Astrocyte of the cerebellum (primary cell): ENCODE data around the gene KCNN2.

ENCODE experiments used
- DNase-seq: peaks from one replicate; pipeline ENCODE4 v3.0.0-alpha.2; 2011; ENCODE audit warnings: low read depth
- H3K4me3 ChIP-seq: 2 replicates; pipeline ENCODE4 v1.5.1; 2011; ENCODE audit warnings: mild to moderate bottlenecking, low read depth, low read length, moderate library complexity
- in situ Hi-C: cut with HindIII; loops from 2 replicates; pipeline ENCODE4 v1.10.0; 2017; ENCODE audit warnings: low sequenced_read_pairs
- TF ChIP-seq, protein P1 (sequence below): IDR thresholded peaks from 2 replicates; pipeline ENCODE4 v1.5.1; 2012; ENCODE audit warnings: low read length, low read depth, moderate library complexity, mild to moderate bottlenecking; ENCODE audit errors: missing control alignments

KCNN2 gene

DNA sequence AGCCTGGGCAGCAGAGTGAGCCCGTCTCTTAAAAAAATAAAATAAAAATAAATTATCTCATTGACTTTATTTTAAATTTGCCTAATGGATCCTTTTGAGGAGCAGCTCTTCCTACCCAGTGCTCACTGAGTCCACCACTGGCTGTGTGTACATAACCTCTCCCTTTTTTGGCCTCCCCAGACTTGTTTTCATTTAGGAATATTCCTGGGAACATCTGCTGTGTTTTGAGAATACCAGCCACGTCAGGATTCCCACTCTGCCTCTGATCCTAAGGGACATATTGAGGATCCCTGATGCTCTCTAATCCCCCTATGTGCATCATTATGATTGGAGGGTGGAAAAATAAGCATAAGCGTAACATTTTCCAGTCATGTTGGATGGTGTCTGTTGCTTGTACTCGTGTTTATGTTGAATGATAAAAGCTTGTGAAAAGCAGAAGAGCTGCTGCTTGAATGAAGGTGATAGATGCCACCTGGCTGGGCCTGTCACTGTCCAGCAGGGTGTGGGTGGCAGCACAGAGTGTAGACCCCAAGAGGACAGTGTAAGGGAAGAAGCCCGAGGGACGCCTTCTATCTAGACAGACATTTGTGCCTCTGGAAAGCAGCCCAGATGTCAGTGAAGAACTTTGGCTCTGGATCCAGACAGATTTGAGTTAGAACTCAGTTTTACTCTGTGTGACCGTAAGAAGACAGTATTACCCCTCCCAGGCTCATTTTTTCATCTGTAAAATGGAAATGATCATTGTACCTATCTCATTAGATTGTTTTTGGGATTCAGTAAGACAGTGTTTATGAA, 15.4 kb downstream of the KCNN2 start:
- in situ Hi-C loops = no loop called here
- no peak overlapping the region for H3K4me3 ChIP-seq
- TF ChIP-seq, protein P1, sequence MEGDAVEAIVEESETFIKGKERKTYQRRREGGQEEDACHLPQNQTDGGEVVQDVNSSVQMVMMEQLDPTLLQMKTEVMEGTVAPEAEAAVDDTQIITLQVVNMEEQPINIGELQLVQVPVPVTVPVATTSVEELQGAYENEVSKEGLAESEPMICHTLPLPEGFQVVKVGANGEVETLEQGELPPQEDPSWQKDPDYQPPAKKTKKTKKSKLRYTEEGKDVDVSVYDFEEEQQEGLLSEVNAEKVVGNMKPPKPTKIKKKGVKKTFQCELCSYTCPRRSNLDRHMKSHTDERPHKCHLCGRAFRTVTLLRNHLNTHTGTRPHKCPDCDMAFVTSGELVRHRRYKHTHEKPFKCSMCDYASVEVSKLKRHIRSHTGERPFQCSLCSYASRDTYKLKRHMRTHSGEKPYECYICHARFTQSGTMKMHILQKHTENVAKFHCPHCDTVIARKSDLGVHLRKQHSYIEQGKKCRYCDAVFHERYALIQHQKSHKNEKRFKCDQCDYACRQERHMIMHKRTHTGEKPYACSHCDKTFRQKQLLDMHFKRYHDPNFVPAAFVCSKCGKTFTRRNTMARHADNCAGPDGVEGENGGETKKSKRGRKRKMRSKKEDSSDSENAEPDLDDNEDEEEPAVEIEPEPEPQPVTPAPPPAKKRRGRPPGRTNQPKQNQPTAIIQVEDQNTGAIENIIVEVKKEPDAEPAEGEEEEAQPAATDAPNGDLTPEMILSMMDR = no peak
- no peak for DNase-seq

DNA sequence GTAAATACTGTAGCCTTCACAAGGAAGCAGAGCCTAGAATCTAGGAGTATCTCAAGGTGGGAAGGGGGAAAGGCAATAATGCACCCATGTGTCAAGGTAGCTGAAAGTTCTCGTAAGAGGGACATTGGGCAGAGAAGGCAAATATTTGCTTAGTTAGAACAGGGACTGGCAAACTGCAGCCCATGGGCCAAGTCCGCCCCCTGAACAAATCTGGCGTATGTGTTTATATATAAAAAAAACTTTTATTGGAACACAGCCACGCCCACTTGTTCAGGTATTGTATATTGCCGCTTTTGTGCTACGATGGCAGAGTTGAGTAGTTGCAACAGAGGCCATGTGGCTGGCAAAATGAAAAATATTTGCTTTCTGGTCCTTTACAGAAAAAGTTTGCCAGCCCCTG, 16.1 kb downstream of the KCNN2 start:
- DNase-seq = no peak
- in situ Hi-C loops = no loop called here
- TF ChIP-seq, protein P1 = no peak
- H3K4me3 ChIP-seq = no peak overlapping the region

DNA sequence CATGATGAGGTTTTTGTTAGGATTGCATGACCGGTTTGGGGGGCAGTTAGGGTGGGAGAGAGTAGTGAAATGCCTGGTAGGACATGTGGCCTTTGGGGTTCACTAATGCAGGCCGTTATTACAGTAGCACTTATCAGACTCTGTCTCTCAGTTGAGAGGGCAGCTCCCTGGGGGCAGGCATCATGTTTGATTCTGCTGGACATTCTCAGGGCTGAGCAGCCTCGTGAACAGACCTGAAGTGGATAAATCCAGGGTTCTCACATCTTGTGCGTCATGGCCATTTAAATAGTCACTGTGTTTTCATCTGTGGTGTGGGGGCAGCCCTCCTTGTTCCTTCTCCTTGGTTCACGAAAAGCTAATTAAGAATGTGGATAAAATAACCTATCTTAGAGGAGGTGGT, 18.9 kb downstream of the KCNN2 start:
- no peak for DNase-seq
- TF ChIP-seq, protein P1 = no peak
- in situ Hi-C loops = no loop called here
- no peak overlapping the region for H3K4me3 ChIP-seq

DNA sequence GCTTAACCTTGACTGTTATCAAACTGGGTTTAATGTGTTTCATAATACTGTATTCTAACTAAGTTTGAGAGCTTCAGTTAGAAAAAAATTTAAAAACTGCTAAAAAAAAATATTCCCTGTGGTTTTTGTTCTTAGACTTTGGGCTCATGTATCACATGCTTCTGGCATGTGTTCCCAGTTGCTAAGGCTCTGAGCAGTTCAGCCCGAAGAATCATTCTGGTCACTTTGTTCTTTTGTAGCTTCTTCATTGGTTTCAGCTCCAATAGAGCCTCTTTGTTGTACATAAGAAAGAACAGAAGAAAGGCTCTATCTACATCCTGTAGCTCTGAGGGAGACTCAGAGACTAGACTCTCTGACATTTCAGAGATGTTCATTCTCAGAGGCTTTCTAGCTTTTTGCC, 25.6 kb downstream of the KCNN2 start:
- TF ChIP-seq, protein P1 = no peak
- in situ Hi-C loops = no loop called here
- no peak for DNase-seq
- no peak overlapping the region for H3K4me3 ChIP-seq

DNA sequence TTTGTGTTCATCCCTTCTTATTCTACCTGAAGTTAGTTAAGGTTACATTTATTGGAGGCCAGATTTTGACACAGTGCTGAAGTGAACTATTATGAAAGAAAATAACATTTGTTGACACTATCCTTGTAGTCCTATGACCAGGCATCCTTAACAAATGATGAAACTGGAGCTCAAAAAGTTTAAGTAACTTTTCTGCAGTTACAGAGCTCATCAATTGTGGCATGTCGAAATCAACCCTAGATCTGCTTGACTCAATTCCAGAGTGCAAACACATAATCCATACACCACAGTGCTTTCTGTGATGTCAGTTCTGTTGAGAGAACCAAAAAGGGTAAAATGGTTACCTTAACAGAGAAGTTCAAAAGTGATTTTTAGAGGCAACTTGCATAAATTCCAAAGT, 28.6 kb downstream of the KCNN2 start:
- TF ChIP-seq, protein P1 = no peak
- DNase-seq = no peak
- H3K4me3 ChIP-seq = no peak overlapping the region
- in situ Hi-C loops = no loop called here

DNA sequence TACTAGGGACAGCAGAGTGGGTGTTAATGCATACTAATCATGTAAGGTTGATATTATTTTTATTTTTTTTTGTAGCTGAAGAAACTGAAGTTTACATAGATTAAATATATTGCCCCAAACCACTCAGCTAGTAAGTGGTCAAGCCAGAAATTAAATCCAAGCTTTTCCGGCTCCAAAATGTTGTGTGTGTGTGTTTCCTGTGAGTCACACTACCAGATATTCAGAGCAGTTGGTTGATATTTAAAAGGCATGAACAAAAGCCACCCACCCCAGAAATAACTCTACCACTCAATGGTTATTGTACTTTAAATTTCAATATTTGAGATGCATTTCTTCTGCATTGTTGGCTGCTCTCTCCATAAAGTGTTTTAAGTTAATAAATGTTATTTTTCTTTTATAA, 29.5 kb downstream of the KCNN2 start:
- TF ChIP-seq, protein P1 = no peak
- H3K4me3 ChIP-seq = no peak overlapping the region
- in situ Hi-C loops = no loop called here
- DNase-seq = no peak
